ENCODE measurements around the gene FREM2.

DNA sequence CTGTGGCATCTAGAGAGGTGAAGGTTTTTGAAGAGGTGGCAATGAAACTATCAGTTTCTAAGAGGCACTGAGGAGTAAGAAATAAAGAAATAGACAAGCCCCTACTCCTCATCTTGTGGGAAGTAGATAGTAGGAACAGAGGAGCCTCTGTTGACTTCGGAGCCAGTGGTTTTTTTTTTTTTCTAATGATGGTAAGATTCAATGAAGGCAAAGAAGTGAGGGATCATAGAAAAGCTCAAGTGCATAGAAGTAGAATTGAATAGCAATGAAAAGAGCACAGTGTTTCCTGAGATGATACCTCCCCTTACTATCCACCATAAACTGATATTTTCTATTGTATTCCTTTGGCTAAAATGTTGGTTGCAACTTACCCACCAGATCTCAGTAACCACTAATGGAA lies 46.3 kb downstream of the FREM2 start:
- TF ChIP-seq ATF3 (IDR thresholded peaks at IDR 0.05) (no peak), CTCF (IDR thresholded peaks at IDR 0.05 in 2 of 3, conservative IDR thresholded peaks at IDR 0.05 in 1 of 3; ENCODE audit: borderline replicate concordance in 1 of 3, insufficient read depth in 1 of 3, low read depth in 2 of 3, low read length in 2 of 3) (no peak), REST (IDR thresholded peaks at IDR 0.05; ENCODE audit: low read depth) (no peak), EZH2 (IDR thresholded peaks at IDR 0.05) (no peak), POLR2A (IDR thresholded peaks at IDR 0.05; ENCODE audit: borderline replicate concordance, extremely low read depth, insufficient read depth, insufficient read length) (no peak), SIN3A (IDR thresholded peaks at IDR 0.05; ENCODE audit: low read depth) (no peak), POLR2AphosphoS5 (IDR thresholded peaks at IDR 0.05; ENCODE audit: low read depth, low read length) (no peak)

Measured in HCT116 (cell line).